Measurements from ENCODE around the gene CNIH3. TPM values are rescaled to one million over a fixed set of nuclear protein-coding genes. Genes with fewer than 3 reads are reported as not detected.

The CNIH3 gene
- total RNA-seq, 1 experiment from 2014 or later, result 4.2 TPM

DNA sequence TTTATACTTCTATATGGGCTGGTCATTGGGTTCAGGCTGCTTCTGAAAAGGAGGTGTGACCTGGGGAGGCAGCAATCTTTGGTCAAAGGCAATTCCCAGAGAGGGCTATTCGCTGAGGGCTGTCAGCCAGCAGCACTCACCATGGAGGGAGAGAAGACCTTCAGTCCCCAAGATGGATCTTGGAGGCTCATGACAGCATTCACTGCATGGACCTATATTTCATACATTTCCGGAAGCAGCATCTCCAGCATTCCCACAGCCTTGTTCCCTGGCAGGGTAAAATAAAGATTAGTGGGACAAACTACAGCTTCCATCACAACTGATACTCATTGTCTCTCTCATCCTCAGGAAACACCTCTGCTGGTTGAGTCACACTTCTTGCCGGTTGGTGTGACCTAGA, 146.6 kb downstream of the CNIH3 start:
- Mint-ChIP-seq H3K27me3 (ENCODE audit: low read depth) (peaks cover 10% of the 10 kb centered on the region), H3K27ac (no peak overlapping the region; a peak in 1 of 7 replicates)
- WGBS (ENCODE audit: extremely low coverage, insufficient read length, low lambda C conversion rate), result no CpG with 5 or more reads among the region's 3 CpGs

More for the DNA sequence above, 146.6 kb downstream of the CNIH3 start:
- no peak for DNase-seq
- Histone ChIP-seq H4K8ac (replicated peaks; ENCODE audit: insufficient read length, low read depth, low read length) (no peak overlapping the region), H2BK120ac (ENCODE audit: low read depth, low read length, poor library complexity, severe bottlenecking) (no peak overlapping the region), H3K4ac (ENCODE audit: low read depth, low read length) (no peak overlapping the region), H3K23me2 (ENCODE audit: insufficient read length, low read depth, low read length, poor library complexity, severe bottlenecking) (no peaks in the 10 kb centered on the region), H3K14ac (ENCODE audit: insufficient read depth, low read length) (no peak overlapping the region), H4K20me1 (ENCODE audit: control insufficient read depth, insufficient read depth, insufficient read length) (no peaks in the 10 kb centered on the region), H3T11ph (ENCODE audit: low read length) (no peak overlapping the region), H3K56ac (ENCODE audit: insufficient read length, low read depth, low read length) (no peak overlapping the region), H3K27ac (ENCODE audit: insufficient read length, low read depth, low read length) (no peak overlapping the region), H3K9me3 (ENCODE audit: control insufficient read depth, low read depth, low read length) (no peaks in the 10 kb centered on the region), H2BK20ac (ENCODE audit: low read depth, low read length, poor library complexity, severe bottlenecking) (no peak overlapping the region), H3K23ac (ENCODE audit: insufficient read length, low read depth, low read length) (no peak overlapping the region), H3K27me3 (ENCODE audit: insufficient read depth, low read length) (no peaks in the 10 kb centered on the region), H3K79me1 (ENCODE audit: insufficient read depth, low read depth, low read length, poor library complexity, severe bottlenecking) (no peaks in the 10 kb centered on the region), H2BK12ac (ENCODE audit: insufficient read length, low read depth, low read length) (no peak overlapping the region), H3K4me1 (ENCODE audit: insufficient read depth, low read length) (no peaks in the 10 kb centered on the region; the same call in 1 of the 2 replicates), H2AFZ (ENCODE audit: low read length) (no peak overlapping the region), H4K5ac (ENCODE audit: insufficient read length, low read depth, low read length) (no peak overlapping the region), H3K18ac (ENCODE audit: insufficient read length, low read depth, low read length) (no peak overlapping the region), H3K9ac (ENCODE audit: extremely low read depth, insufficient read length, low read length) (no peak overlapping the region), H2BK15ac (ENCODE audit: low read depth, low read length) (no peak overlapping the region), H2BK5ac (ENCODE audit: insufficient read length, low read length) (no peak overlapping the region), H3K79me2 (ENCODE audit: insufficient read depth, low read length) (no peaks in the 10 kb centered on the region), H2AK5ac (ENCODE audit: insufficient read length, low read length) (no peak overlapping the region), H4K91ac (ENCODE audit: insufficient read length, low read depth, low read length) (no peak overlapping the region), H3K4me2 (ENCODE audit: insufficient read depth, insufficient read length, low read length) (no peak overlapping the region)
- Mint-ChIP-seq H3K36me3 (ENCODE audit: insufficient read depth in 1 of 3, low read depth in 3 of 3) (peaks cover 4 to 11% (median 4%) of the 10 kb centered on the region in 3 experiments; a peak in 5 of 7 replicates), H3K9me3 (peaks cover 10 to 12% of the 10 kb centered on the region in 2 experiments), H3K4me1 (peaks cover 21 to 25% of the 10 kb centered on the region in 2 experiments), H3K4me3 (no peak overlapping the region)
- TF ChIP-seq, protein P1, sequence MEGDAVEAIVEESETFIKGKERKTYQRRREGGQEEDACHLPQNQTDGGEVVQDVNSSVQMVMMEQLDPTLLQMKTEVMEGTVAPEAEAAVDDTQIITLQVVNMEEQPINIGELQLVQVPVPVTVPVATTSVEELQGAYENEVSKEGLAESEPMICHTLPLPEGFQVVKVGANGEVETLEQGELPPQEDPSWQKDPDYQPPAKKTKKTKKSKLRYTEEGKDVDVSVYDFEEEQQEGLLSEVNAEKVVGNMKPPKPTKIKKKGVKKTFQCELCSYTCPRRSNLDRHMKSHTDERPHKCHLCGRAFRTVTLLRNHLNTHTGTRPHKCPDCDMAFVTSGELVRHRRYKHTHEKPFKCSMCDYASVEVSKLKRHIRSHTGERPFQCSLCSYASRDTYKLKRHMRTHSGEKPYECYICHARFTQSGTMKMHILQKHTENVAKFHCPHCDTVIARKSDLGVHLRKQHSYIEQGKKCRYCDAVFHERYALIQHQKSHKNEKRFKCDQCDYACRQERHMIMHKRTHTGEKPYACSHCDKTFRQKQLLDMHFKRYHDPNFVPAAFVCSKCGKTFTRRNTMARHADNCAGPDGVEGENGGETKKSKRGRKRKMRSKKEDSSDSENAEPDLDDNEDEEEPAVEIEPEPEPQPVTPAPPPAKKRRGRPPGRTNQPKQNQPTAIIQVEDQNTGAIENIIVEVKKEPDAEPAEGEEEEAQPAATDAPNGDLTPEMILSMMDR (conservative IDR thresholded peaks at IDR 0.05), result no peak
